ENCODE results near the gene INSR. TPM values are rescaled to one million over a fixed set of nuclear protein-coding genes. Genes with fewer than 3 reads are reported as not detected.

INSR gene
- total RNA-seq, 1 experiment from 2014 or later = 13.7 TPM

DNA sequence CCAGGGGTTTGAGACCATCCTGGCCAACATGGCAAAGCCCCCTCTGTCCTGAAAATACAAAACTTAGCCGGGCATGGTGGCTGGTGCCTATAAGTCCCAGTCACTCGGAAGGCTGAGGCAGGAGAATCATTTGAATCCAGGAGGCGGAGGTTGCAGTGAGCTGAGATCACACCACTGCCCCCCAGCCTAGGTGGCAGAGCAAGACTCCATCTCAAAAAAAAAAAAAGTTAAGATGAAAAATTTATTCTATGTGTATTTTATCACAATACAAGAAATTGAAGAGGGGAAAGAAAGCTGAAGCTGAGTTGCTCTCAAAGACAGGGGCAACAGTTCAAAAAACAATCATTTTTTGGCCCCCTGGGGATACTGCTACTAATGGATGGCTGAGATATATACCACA lies 31.1 kb downstream of the INSR start:
- H3K4me1 ChIP-seq (ENCODE audit: insufficient read depth, low read length) = no peaks in the 10 kb centered on the region
- no peaks in the 10 kb centered on the region for H3F3A ChIP-seq (ENCODE audit: low read length, unreplicated experiment)
- H4K20me1 ChIP-seq (ENCODE audit: low read length) = no peaks in the 10 kb centered on the region
- TF ChIP-seq CTCF (conservative IDR thresholded peaks at IDR 0.05; ENCODE audit: low read depth, low read length) (no peak), EZH2 (IDR thresholded peaks at IDR 0.05; ENCODE audit: low read length, unreplicated experiment) (no peak), EZH2phosphoT487 (IDR thresholded peaks at IDR 0.05; ENCODE audit: borderline replicate concordance, low read length) (no peak)
- peaks cover 3% of the 10 kb centered on the region for H3K36me3 ChIP-seq (ENCODE audit: low read depth, low read length)
- no peak overlapping the region for H3K27ac ChIP-seq (ENCODE audit: low read length)
- H3K4me2 ChIP-seq (ENCODE audit: low read length) = no peak overlapping the region
- ChIA-PET POLR2A (ENCODE audit: unreplicated experiment) (no interaction called here), CTCF (no interaction called here)
- H3K9me2 ChIP-seq (replicated peaks; ENCODE audit: low read length) = no peaks in the 10 kb centered on the region
- no peak overlapping the region for H2AFZ ChIP-seq (ENCODE audit: low read length)
- H3K9me3 ChIP-seq (ENCODE audit: low read length) = no peaks in the 10 kb centered on the region
- intact Hi-C loops (cut with micrococcal nuclease) = no loop called here
- DNase-seq (no peak), ATAC-seq (no peak)
- no peaks in the 10 kb centered on the region for H3K79me2 ChIP-seq (ENCODE audit: low read length)
- H3K4me3 ChIP-seq (ENCODE audit: low read length) = no peak overlapping the region
- no TSS peak for BruUV-seq (replicated peaks)
- H3K27me3 ChIP-seq (ENCODE audit: low read length) = no peaks in the 10 kb centered on the region
- H3K9ac ChIP-seq (ENCODE audit: low read length) = no peak overlapping the region

GRCh38 chr19:7262470-7262869 lies 31.7 kb downstream of the INSR start:
- H3K9ac ChIP-seq (ENCODE audit: low read length) = no peak overlapping the region
- H3K9me3 ChIP-seq (ENCODE audit: low read length) = no peaks in the 10 kb centered on the region
- H3K9me2 ChIP-seq (replicated peaks; ENCODE audit: low read length) = no peaks in the 10 kb centered on the region
- no peak for ATAC-seq
- no TSS peak for BruUV-seq (replicated peaks)
- H3K4me1 ChIP-seq (ENCODE audit: insufficient read depth, low read length) = peaks cover 4% of the 10 kb centered on the region; the same call in 1 of the 2 replicates
- no peak for DNase-seq
- no peak overlapping the region for H3K27ac ChIP-seq (ENCODE audit: low read length)
- H4K20me1 ChIP-seq (ENCODE audit: low read length) = no peaks in the 10 kb centered on the region
- peaks cover 3% of the 10 kb centered on the region for H3K36me3 ChIP-seq (ENCODE audit: low read depth, low read length)
- no peak for TF ChIP-seq EZH2phosphoT487 (IDR thresholded peaks at IDR 0.05; ENCODE audit: borderline replicate concordance, low read length)
- no peaks in the 10 kb centered on the region for H3K27me3 ChIP-seq (ENCODE audit: low read length)
- no peak overlapping the region for H2AFZ ChIP-seq (ENCODE audit: low read length)
- H3K4me3 ChIP-seq (ENCODE audit: low read length) = no peak overlapping the region
- ChIA-PET POLR2A (ENCODE audit: unreplicated experiment) (no interaction called here), CTCF (no interaction called here)
- H3K79me2 ChIP-seq (ENCODE audit: low read length) = no peaks in the 10 kb centered on the region
- no peak overlapping the region for H3K4me2 ChIP-seq (ENCODE audit: low read length)
- intact Hi-C loops (cut with micrococcal nuclease) = no loop called here
- H3F3A ChIP-seq (ENCODE audit: low read length, unreplicated experiment) = no peaks in the 10 kb centered on the region

DNA sequence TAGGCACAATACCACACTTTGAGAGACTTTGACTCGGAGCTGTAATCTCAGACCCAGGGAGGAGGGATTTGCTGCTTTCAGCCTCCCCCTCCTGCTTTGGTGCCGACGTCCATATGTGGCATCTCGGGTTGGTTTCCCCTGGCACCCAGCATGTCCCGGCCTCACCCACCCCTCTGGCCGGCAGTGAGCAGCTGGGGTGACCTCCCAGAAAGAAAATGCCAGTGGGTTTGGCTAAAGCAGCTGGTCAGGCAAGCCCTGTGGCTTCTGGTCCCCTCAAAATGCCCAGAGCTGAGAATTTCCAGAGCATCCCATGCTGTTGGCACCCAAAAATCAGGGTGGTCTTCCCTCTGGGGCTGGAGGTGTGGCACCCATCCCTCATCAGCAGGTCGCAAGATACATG lies 34.1 kb downstream of the INSR start:
- no peak overlapping the region for H3K27ac ChIP-seq (ENCODE audit: low read length)
- ATAC-seq = no peak
- no peak overlapping the region for H3K4me2 ChIP-seq (ENCODE audit: low read length)
- H3F3A ChIP-seq (ENCODE audit: low read length, unreplicated experiment) = no peaks in the 10 kb centered on the region
- DNase-seq = no peak
- peaks cover 7% of the 10 kb centered on the region; the same call in 1 of the 2 replicates for H3K4me1 ChIP-seq (ENCODE audit: insufficient read depth, low read length)
- BruUV-seq (replicated peaks) = no TSS peak
- intact Hi-C loops (cut with micrococcal nuclease) = no loop called here
- no peak for TF ChIP-seq EZH2 (IDR thresholded peaks at IDR 0.05; ENCODE audit: low read length, unreplicated experiment)
- TF ChIP-seq CTCF (conservative IDR thresholded peaks at IDR 0.05; ENCODE audit: low read depth, low read length) = no peak
- TF ChIP-seq EZH2phosphoT487 (IDR thresholded peaks at IDR 0.05; ENCODE audit: borderline replicate concordance, low read length) = no peak
- H3K9me2 ChIP-seq (replicated peaks; ENCODE audit: low read length) = no peaks in the 10 kb centered on the region
- H4K20me1 ChIP-seq (ENCODE audit: low read length) = no peaks in the 10 kb centered on the region
- no peak overlapping the region for H2AFZ ChIP-seq (ENCODE audit: low read length)
- no peak overlapping the region for H3K4me3 ChIP-seq (ENCODE audit: low read length)
- no peaks in the 10 kb centered on the region for H3K27me3 ChIP-seq (ENCODE audit: low read length)
- H3K36me3 ChIP-seq (ENCODE audit: low read depth, low read length) = no peaks in the 10 kb centered on the region
- no peaks in the 10 kb centered on the region for H3K79me2 ChIP-seq (ENCODE audit: low read length)
- ChIA-PET POLR2A (ENCODE audit: unreplicated experiment) (no interaction called here), CTCF (no interaction called here)
- H3K9me3 ChIP-seq (ENCODE audit: low read length) = no peaks in the 10 kb centered on the region
- no peak overlapping the region for H3K9ac ChIP-seq (ENCODE audit: low read length)
